H1 (cell line): Measurements from ENCODE around the gene MSI2. TPM values are rescaled to one million over a fixed set of nuclear protein-coding genes. Genes with fewer than 3 reads are reported as not detected.

ENCODE experiments used
- ATF2 ChIP-seq: IDR thresholded peaks from 2 replicates; pipeline ENCODE4 v1.6.1; 2012; ENCODE audit warnings: low read length, inconsistent platforms
- CHD1 ChIP-seq: IDR thresholded peaks from 2 replicates; pipeline ENCODE4 v1.6.1; 2012; ENCODE audit warnings: low read depth, low read length, improper control_type of control experiment
- GABPA ChIP-seq: IDR thresholded peaks from 2 replicates; pipeline ENCODE4 v1.6.1; 2011; ENCODE audit warnings: mild to moderate bottlenecking, low read length, moderate library complexity, borderline replicate concordance; ENCODE audit not compliant: insufficient read depth
- POLR2A ChIP-seq, 2 experiments: IDR thresholded peaks; 1 replicate in 1 of 2; 2 replicates in 1 of 2; pipeline ENCODE4 v1.6.1; 2011; ENCODE audit warnings: low read depth in 2 of 2, low read length in 2 of 2, mild to moderate bottlenecking in 2 of 2; ENCODE audit errors: control extremely low read depth in 1 of 2
- SP4 ChIP-seq: IDR thresholded peaks from 2 replicates; pipeline ENCODE4 v1.6.1; 2012; ENCODE audit warnings: low read length, inconsistent platforms
- TBP ChIP-seq: IDR thresholded peaks from 2 replicates; pipeline ENCODE4 v1.6.1; 2011; ENCODE audit warnings: low read depth, low read length, improper control_type of control experiment
- USF2 ChIP-seq: IDR thresholded peaks from 2 replicates; pipeline ENCODE4 v1.6.1; 2011; ENCODE audit warnings: low read length, improper control_type of control experiment
- polyA plus RNA-seq, 7 experiments: library from polyadenylated mRNA; depleted of rRNA in 3 of 7; stranded (reverse) in 5 of 7; unstranded in 2 of 7; fragments of >200 nt in 5 of 7; fragments of 200-250 nt in 2 of 7; gene quantifications; 1 replicate in 5 of 7; 2 replicates in 1 of 7; 4 replicates in 1 of 7; pipeline versions ENCODE4 v1.2.1 to v1.2.3, GENCODE V29; 2011 to 2013; ENCODE audit warnings: missing spikeins in 2 of 7, mixed read lengths in 2 of 7
- total RNA-seq: library from RNA; stranded (reverse); fragmentation: NEBNext Ultra II Directional; extraction: Animal tissue kit (Norgen Biotek cat#: 25700); gene quantifications from 2 replicates; pipeline ENCODE4 v1.2.1, GENCODE V29; 2021

The MSI2 gene
- total and polyA plus RNA-seq, 2 of the 8 experiments (the other 6 are each of a cell fraction or from before 2014, with no cell fraction given) = 36.7 to 80.6 TPM

- no peak for TF ChIP-seq ATF2
- no peak for TF ChIP-seq SP4
- no peak for TF ChIP-seq CHD1
- TF ChIP-seq POLR2A (IDR thresholded peaks at IDR 0.05; ENCODE audit: control extremely low read depth in 1 of 2, low read depth in 2 of 2, low read length in 2 of 2) = no peak
- no peak for TF ChIP-seq USF2
- TF ChIP-seq GABPA = no peak
- TF ChIP-seq TBP = no peak
Observed at GRCh38 chr17:57718878-57719277, 462.6 kb downstream of the MSI2 start (continued).
